HepG2 (cell line): ENCODE measurements around the gene SLC39A3. TPM values are rescaled to one million over a fixed set of nuclear protein-coding genes. Genes with fewer than 3 reads are reported as not detected.

Source experiments
- AKAP8 ChIP-seq: sonication (generic); formaldehyde crosslinking; IDR thresholded peaks from 2 replicates; pipeline ENCODE4 v1.5.1; 2020; ENCODE audit warnings: mild to moderate bottlenecking, missing genetic modification reagents
- FUBP1 ChIP-seq: sonication (generic); formaldehyde crosslinking; IDR thresholded peaks from 2 replicates; pipeline ENCODE4 v1.5.1; 2020; ENCODE audit warnings: missing genetic modification reagents, mild to moderate bottlenecking, borderline replicate concordance
- GATA4 ChIP-seq: sonication (generic); IDR thresholded peaks from 2 replicates; pipeline ENCODE4 v1.6.1; 2016; ENCODE audit warnings: antibody characterized with exemption, low read depth, borderline replicate concordance
- HBP1 ChIP-seq: IDR thresholded peaks from 2 replicates; pipeline ENCODE4 v1.6.1; 2016; ENCODE audit warnings: low read depth, control low read depth
- HCFC1 ChIP-seq: fragments of 150-350 bp; IDR thresholded peaks from 2 replicates; pipeline ENCODE4 v1.6.1; 2014; ENCODE audit warnings: low read depth, low read length
- LCORL ChIP-seq, 2 experiments: fragments of 450-650 bp in 1 of 2; sonication (generic) in 1 of 2; formaldehyde crosslinking in 1 of 2; IDR thresholded peaks; 2 replicates each; pipeline versions ENCODE4 v1.5.0 to v1.6.1; 2017 to 2020; ENCODE audit warnings: antibody characterized with exemption in 1 of 2, missing genetic modification reagents in 1 of 2
- MED8 ChIP-seq: sonication (generic); formaldehyde crosslinking; IDR thresholded peaks from 2 replicates; pipeline ENCODE4 v1.8.1; 2023; ENCODE audit warnings: mild to moderate bottlenecking, missing genetic modification reagents; ENCODE audit not compliant: insufficient replicate concordance
- NBN ChIP-seq: fragments of 450-650 bp; conservative IDR thresholded peaks from 2 replicates; pipeline ENCODE4 v1.6.1; 2017
- NFIB ChIP-seq: sonication (generic); formaldehyde crosslinking; IDR thresholded peaks from 2 replicates; pipeline ENCODE4 v1.9.0; 2021; ENCODE audit warnings: missing genetic modification reagents, mild to moderate bottlenecking, borderline replicate concordance
- NFYC ChIP-seq: IDR thresholded peaks from 2 replicates; pipeline ENCODE4 v1.6.1; 2016; ENCODE audit warnings: missing genetic modification reagents, missing compliant biosample characterization
- SALL2 ChIP-seq: sonication (generic); formaldehyde crosslinking; IDR thresholded peaks from 2 replicates; pipeline ENCODE4 v1.8.1; 2023; ENCODE audit warnings: mild to moderate bottlenecking, missing genetic modification reagents, inconsistent platforms
- SIN3A ChIP-seq: IDR thresholded peaks from 2 replicates; pipeline ENCODE4 v1.6.1; 2011; ENCODE audit warnings: low read depth, mild to moderate bottlenecking, control low read depth, low read length, borderline replicate concordance
- SOX6 ChIP-seq, 2 experiments: fragments of 450-650 bp in 1 of 2; sonication (generic) in 1 of 2; formaldehyde crosslinking in 1 of 2; IDR thresholded peaks; 2 replicates each; pipeline versions ENCODE4 v1.4.0 to v1.6.1; 2017 to 2020; ENCODE audit warnings: antibody characterized with exemption in 1 of 2, mild to moderate bottlenecking in 1 of 2, missing genetic modification reagents in 1 of 2
- SUZ12 ChIP-seq: fragments of 150-350 bp; IDR thresholded peaks from 2 replicates; pipeline ENCODE4 v1.6.1; 2014; ENCODE audit warnings: low read depth, low read length
- ZFP90 ChIP-seq: sonication (generic); formaldehyde crosslinking; IDR thresholded peaks from 2 replicates; pipeline ENCODE4 v1.8.0; 2022; ENCODE audit warnings: missing genetic modification reagents, mild to moderate bottlenecking, inconsistent platforms, borderline replicate concordance
- ZNF225 ChIP-seq: sonication (generic); formaldehyde crosslinking; IDR thresholded peaks from 2 replicates; pipeline ENCODE4 v1.4.0; 2020; ENCODE audit warnings: mild to moderate bottlenecking, missing genetic modification reagents
- ZNF296 ChIP-seq: sonication (generic); formaldehyde crosslinking; conservative IDR thresholded peaks from 2 replicates; pipeline ENCODE4 v1.5.0; 2020; ENCODE audit warnings: mild to moderate bottlenecking, missing genetic modification reagents
- ZNF431 ChIP-seq: sonication (generic); formaldehyde crosslinking; IDR thresholded peaks from 2 replicates; pipeline ENCODE4 v1.9.0; 2022; ENCODE audit warnings: missing genetic modification reagents, low read depth, mild to moderate bottlenecking, borderline replicate concordance
- ZNF574 ChIP-seq: sonication (generic); formaldehyde crosslinking; IDR thresholded peaks from 2 replicates; pipeline ENCODE4 v1.4.0; 2020; ENCODE audit warnings: missing genetic modification reagents
- polyA plus RNA-seq, 8 experiments: library from polyadenylated mRNA; depleted of rRNA in 3 of 8; stranded (reverse) in 7 of 8; unstranded in 1 of 8; fragments of >200 nt; fragmentation: Illumina TruSeq in 4 of 8; extraction: Trizol in 4 of 8; gene quantifications; 2 replicates each; pipeline versions ENCODE4 v1.2.1 to v1.2.3, GENCODE V29; 2011 to 2016; ENCODE audit warnings: low read depth in 4 of 8, missing spikeins in 1 of 8, mixed read lengths in 1 of 8; ENCODE audit not compliant: insufficient read depth in 1 of 8
- total RNA-seq, 5 experiments: library from RNA; depleted of rRNA; stranded (reverse); fragments of >200 nt; fragmentation: Illumina TruSeq; extraction: Trizol; gene quantifications; 2 replicates each; pipeline ENCODE4 v1.2.3, GENCODE V29; 2016; ENCODE audit warnings: low read depth in 1 of 5
- TF ChIP-seq, protein P1 (sequence below): sonication (generic); formaldehyde crosslinking; IDR thresholded peaks from 2 replicates; pipeline ENCODE4 v1.4.0; 2020; ENCODE audit warnings: mild to moderate bottlenecking, missing genetic modification reagents
- TF ChIP-seq, protein P2 (sequence below): sonication (generic); formaldehyde crosslinking; IDR thresholded peaks from 2 replicates; pipeline ENCODE4 v1.5.0; 2020; ENCODE audit warnings: mild to moderate bottlenecking, low read depth, missing genetic modification reagents, borderline replicate concordance

SLC39A3 gene
- total and polyA plus RNA-seq, 2 of the 13 experiments (the other 11 are each of a cell fraction or from before 2014, with no cell fraction given): 33.6 to 41.6 TPM

- TF ChIP-seq NFIB (CRISPR knock-in tag) (no peak), LCORL (IDR thresholded peaks at IDR 0.05) (no peak), LCORL (CRISPR knock-in tag; IDR thresholded peaks at IDR 0.05) (peak; percentile 22; the same call in 1 of the 2 replicates), ZNF431 (CRISPR knock-in tag) (peak; percentile 57; the same call in 1 of the 2 replicates), ZNF296 (CRISPR knock-in tag) (no peak), ZNF574 (CRISPR knock-in tag) (peak; percentile 68), SALL2 (0 out of 2 replicates have a peak, but pooled peaks have one; percentile 22), SUZ12 (peak; percentile 24; the same call in 1 of the 2 replicates), GATA4 (peak; percentile 18; the same call in 1 of the 2 replicates), AKAP8 (peak; percentile 55; the same call in 1 of the 2 replicates), FUBP1 (CRISPR knock-in tag) (no peak), MED8 (CRISPR knock-in tag) (peak; percentile 53), SOX6 (IDR thresholded peaks at IDR 0.05) (no peak), SOX6 (CRISPR knock-in tag; IDR thresholded peaks at IDR 0.05) (peak; percentile 31; the same call in 1 of the 2 replicates), NFYC (CRISPR knock-in tag) (peak; percentile 73), SIN3A (peak; percentile 98; the same call in 1 of the 2 replicates), ZNF225 (no peak), ZFP90 (CRISPR knock-in tag) (peak; percentile 70; the same call in 1 of the 2 replicates), HCFC1 (peak; percentile 17; the same call in 1 of the 2 replicates), NBN (no peak), HBP1 (CRISPR knock-in tag) (peak; percentile 98)
- TF ChIP-seq, protein P1, sequence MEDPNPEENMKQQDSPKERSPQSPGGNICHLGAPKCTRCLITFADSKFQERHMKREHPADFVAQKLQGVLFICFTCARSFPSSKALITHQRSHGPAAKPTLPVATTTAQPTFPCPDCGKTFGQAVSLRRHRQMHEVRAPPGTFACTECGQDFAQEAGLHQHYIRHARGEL (CRISPR knock-in tag): 0 out of 2 replicates have a peak, but pooled peaks have one; percentile 70
- TF ChIP-seq, protein P2, sequence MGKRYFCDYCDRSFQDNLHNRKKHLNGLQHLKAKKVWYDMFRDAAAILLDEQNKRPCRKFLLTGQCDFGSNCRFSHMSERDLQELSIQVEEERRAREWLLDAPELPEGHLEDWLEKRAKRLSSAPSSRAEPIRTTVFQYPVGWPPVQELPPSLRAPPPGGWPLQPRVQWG (CRISPR knock-in tag): no peak
Measured at GRCh38 chr19:2785244-2785997, 45.6 kb upstream of the SLC39A3 start, which contains the start of gene THOP1 (continued).
